Superior temporal gyrus (tissue), 1 donor: Measurements from ENCODE around the gene PRDM5.

Experiments
- DNase-seq: peaks from one replicate; pipeline ENCODE4 v3.0.0-alpha.2; 2016; ENCODE audit errors: extremely low spot score

Gene PRDM5

DNA sequence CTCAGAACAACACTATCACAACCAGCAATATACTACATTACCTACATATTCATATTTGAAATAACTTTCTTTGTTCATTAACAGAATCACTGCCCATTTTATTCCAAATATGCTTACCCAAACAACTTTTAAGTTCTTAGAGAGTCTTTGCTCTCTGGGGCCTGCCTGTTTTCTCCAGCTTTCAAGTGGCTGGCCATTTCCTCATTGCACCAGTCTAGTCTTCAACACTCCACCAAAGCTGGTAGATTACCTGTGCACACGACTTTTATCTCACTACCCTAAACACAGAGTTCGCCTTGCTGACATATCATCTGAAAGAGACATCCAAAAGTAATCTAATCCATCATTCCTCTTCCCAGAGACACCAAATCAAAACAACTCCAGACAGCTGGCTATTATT is 66.2 kb downstream of the PRDM5 start:
- DNase-seq, result no peak

GRCh38 chr4:120855307-120856001 is 67.1 kb downstream of the PRDM5 start:
- DNase-seq, result no peak

- peak; percentile 43 for DNase-seq
These were observed 69.2 kb downstream of the PRDM5 start for GRCh38 chr4:120853161-120853935.

GRCh38 chr4:120850018-120850599 is 72.4 kb downstream of the PRDM5 start:
- no peak for DNase-seq

GRCh38 chr4:120847019-120847582 is 75.4 kb downstream of the PRDM5 start:
- no peak for DNase-seq

GRCh38 chr4:120844528-120844921 is 78.0 kb downstream of the PRDM5 start:
- DNase-seq, result no peak

GRCh38 chr4:120843849-120844527 is 78.5 kb downstream of the PRDM5 start:
- no peak for DNase-seq

GRCh38 chr4:120842031-120842430 is 80.5 kb downstream of the PRDM5 start:
- DNase-seq, result no peak

DNA sequence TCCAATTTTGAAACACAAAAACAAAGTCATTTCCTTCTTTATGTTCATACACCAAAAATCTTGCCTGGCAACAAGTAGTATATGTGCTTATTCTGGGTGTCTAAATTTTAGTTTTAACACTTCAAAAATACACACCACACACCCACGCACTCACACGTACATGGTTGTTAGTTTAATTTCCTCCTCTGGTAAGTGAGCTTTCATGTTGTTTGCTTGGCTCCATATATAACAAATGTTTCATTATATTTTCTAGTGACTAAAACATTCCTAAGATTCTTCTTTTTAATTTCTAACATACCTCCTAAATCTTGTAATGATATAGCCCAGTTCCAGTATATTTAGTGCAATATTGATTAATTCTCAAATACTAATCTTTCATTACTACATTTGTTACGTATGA is 80.9 kb downstream of the PRDM5 start:
- DNase-seq, result peak; percentile 48

GRCh38 chr4:120839974-120840751 is 82.4 kb downstream of the PRDM5 start:
- no peak for DNase-seq

DNA sequence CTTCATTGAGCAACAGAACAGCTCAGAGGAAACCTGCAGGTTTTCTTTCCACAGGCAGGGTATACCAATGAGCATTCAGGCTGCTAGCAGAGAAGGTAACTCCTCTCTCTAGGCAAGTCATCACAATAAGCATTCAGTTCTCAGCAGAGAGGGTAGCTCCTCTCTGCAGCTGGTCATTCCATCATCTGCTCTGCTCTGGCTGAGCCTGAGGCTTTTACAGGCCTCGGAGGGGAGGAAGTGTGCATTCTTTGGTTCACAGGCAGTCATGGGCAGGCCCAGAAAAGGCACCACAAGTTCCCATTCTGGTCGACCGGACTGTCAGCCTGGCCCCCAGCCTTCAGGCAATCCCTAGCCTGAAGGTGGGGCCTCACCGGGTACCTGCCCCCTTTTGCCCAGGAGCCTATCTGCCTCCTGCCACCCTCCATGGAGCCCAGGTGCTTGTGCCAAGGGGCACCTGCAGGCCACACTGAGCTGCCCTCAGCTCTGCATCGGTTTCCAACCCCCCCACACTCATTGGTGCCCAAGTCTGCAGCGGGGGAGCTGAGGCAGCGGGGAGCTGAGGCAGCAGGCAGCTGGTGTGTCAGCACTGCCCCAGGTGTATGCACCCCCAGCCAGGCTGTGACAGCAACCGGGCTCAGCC is 83.1 kb downstream of the PRDM5 start:
- DNase-seq, result no peak

GRCh38 chr4:120838784-120839183 is 83.7 kb downstream of the PRDM5 start:
- DNase-seq, result no peak

DNA sequence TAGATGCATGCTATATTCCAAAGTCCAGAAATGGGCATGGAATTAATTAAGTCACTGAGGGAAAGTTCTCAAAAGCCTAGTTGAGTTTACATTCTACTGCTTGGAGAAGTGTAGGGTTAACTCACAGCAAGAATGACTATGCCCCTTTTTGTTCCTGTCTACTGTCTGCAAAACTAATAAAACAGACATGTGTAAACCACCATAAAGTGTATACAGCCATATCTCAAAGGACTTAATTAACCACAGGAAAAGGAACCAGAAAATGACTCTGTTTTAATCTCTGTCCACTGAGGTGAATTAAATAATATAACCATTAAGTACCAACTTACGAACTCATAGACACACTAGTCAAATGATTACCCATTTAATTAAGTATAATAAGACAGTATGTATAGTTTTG is 84.9 kb downstream of the PRDM5 start:
- no peak for DNase-seq

GRCh38 chr4:120835342-120835741 is 87.2 kb downstream of the PRDM5 start:
- no peak for DNase-seq

DNA sequence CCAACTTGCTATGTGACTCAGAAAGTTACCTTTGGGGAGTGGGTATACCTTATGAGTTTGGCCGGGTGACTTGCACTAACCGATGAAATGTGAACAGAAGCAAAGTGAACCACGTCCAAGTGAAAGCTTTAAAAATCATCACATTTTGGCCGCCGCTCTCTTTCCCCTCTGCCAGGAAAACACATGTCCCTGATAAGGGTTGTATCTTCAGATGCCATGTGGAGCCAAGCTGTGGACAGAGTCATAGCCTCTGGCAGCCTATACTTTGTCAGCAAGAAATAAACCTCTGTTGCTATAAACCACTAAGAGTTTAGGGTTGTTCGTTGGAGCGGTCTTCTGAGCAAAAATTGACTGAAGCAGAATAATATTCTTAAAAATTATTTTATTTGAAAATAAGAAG is 92.3 kb downstream of the PRDM5 start:
- no peak for DNase-seq

DNA sequence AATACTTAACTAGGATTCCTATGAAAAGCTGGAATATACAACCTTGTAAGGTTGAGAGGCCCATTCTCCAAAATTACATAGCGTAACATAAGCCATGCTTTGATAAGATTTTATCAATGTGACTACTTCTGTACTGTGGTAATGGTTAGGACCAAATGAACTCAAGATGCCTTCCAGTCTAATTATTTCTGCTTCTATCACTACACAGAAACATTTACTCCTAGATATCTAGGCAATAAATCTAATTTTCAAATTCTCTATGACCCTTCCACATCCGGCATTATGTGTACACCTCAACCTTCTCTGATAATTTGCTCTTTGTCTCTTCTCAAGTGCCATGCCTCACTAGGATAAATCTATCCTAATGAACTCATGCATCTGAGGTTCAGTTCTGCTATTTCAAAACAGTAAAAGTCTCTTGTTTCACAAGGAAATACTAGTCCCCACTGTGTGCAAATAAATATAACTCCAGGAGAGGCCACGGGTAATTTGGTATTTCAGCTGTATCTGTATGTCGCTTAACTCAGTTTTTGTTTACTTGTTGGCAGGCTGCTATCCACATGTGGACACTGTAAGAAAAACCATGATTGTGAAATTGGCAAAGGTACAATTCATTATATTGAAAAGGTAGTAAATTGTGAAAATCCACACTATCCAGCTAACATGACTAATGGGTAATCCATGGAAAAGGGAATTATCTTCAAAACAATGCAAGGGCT is 93.3 kb downstream of the PRDM5 start:
- no peak for DNase-seq

- DNase-seq, result no peak
These were observed 95.7 kb downstream of the PRDM5 start for GRCh38 chr4:120826853-120827252.

DNA sequence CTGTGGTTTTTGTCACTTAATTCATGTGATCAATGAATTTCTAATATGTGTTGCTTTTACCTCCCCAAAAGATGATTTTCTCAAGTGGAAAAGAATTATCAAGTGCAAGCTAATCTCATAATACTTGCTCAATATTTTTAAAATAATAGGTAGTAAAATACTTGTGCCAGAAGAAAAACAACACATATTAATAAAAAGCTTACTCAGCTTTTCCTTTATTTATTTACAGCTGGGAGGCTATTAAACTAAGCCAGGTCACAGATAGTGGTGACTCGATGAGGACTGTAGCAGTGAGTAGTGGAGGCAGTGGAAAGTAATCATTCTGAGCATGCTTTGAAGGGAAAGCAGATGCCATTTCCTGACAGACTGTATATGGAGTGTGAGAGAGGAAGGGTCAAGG is 96.1 kb downstream of the PRDM5 start:
- DNase-seq, result no peak

GRCh38 chr4:120824946-120825345 is 97.6 kb downstream of the PRDM5 start:
- DNase-seq, result no peak

DNA sequence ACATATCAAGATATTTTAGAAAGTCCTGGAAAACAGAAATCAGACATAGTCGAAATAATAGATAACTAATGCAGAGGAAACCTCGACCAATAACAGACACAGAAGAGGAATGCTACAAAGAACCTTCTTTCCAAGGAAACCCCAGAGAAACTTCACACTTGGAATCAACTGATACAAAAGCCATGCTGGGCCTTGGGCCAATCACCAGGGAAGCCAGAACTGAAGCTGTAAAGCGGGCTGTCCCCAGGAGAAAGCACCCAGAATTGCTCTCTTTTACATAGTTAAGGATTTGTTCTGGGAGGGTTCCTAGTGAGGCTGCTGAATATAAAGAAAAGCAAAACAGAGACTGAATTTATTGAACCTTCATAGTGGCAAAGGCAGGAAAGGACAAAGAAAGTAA is 100.5 kb downstream of the PRDM5 start:
- DNase-seq, result peak; percentile 39
